Thyroid gland (tissue), 4 donors: ENCODE measurements around the gene DIP2B. TPM values are rescaled to one million over a fixed set of nuclear protein-coding genes. Genes with fewer than 3 reads are reported as not detected.

Experiments used
- DNase-seq, 2 donors: peaks; one replicate each; pipeline ENCODE4 v3.0.0-alpha.2; 2019
- H3K27ac ChIP-seq, 3 donors: fragments of 200-600 bp; sonication (generic); 1 replicate in 2 of 3; 2 replicates in 1 of 3; pipeline ENCODE4 v1.5.1; 2016 to 2019; ENCODE audit warnings: mild to moderate bottlenecking in 1 of 3, moderate library complexity in 1 of 3
- H3K27me3 ChIP-seq: fragments of 200-600 bp; sonication (generic); one replicate; pipeline ENCODE4 v1.5.1; 2019
- H3K36me3 ChIP-seq, 2 donors: fragments of 200-600 bp; sonication (generic); one replicate each; pipeline ENCODE4 v1.5.1; 2016 to 2019
- H3K4me1 ChIP-seq, 2 donors: fragments of 200-600 bp; sonication (generic); one replicate each; pipeline ENCODE4 v1.5.1; 2017 to 2019
- H3K4me3 ChIP-seq, 3 donors: fragments of 200-600 bp; sonication (generic); replicated peaks in 1 of 3; 1 replicate in 2 of 3; 2 replicates in 1 of 3; pipeline ENCODE4 v1.5.1; 2016; ENCODE audit warnings: mild to moderate bottlenecking in 1 of 3
- H3K9me3 ChIP-seq: fragments of 200-600 bp; sonication (generic); one replicate; pipeline ENCODE4 v1.5.1; 2017
- POLR2A ChIP-seq, 2 donors: fragments of 450-650 bp; IDR thresholded peaks; one replicate each; pipeline ENCODE4 v1.6.1; 2017; ENCODE audit warnings: antibody characterized with exemption in 2 of 2, mild to moderate bottlenecking in 2 of 2, moderate library complexity in 1 of 2
- WGBS, 2 donors: methylation state at CpG; one replicate each; pipeline ENCODE4 v1.1.5; 2017; 5-methylcytosine and 5-hydroxymethylcytosine counted together
- intact Hi-C: fragments of 100-400 bp; cut with DNase I; formaldehyde crosslinking; loops from one replicate; pipeline ENCODE4 v1.15.1; 2023
- total RNA-seq, 4 donors: library from RNA; depleted of rRNA; stranded (reverse); fragments of >200 nt; gene quantifications; one replicate each; pipeline ENCODE4 v1.2.3, GENCODE V29; 2016
- TF ChIP-seq, protein P1 (sequence below), 6 experiments: fragments of 200-600 bp in 3 of 6; fragments of 450-650 bp in 3 of 6; sonication (generic) in 3 of 6; IDR thresholded peaks; one replicate each; pipeline ENCODE4 v1.5.1; 2016 to 2019; ENCODE audit warnings: antibody characterized with exemption in 6 of 6, mild to moderate bottlenecking in 2 of 6, inconsistent platforms in 1 of 6, moderate library complexity in 1 of 6

Gene DIP2B
- total RNA-seq, 4 donors from 2014 or later: 27.7 to 45.7 (median 32.4) TPM

DNA sequence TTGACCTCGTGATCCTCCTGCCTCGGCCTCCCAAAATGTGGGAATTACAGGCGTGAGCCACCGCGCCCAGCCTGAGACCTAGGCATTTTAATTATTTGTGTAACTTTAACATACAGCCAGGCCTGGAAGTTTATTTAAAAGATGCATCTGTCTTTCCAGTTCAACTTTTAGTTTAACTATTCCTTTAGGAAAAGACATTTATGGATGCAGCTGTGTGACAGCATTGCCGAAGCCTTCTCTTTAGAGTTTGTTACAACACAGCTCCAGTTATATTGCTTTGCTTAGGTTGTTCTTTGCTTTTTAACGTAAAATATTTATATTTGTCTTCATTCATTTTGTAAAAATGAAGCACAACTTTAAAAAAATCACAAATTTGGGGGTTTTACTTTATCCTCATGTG lies 67.0 kb downstream of the DIP2B start:
- H3K4me3 ChIP-seq: no peak overlapping the region
- H3K9me3 ChIP-seq: no peaks in the 10 kb centered on the region
- TF ChIP-seq, protein P1, sequence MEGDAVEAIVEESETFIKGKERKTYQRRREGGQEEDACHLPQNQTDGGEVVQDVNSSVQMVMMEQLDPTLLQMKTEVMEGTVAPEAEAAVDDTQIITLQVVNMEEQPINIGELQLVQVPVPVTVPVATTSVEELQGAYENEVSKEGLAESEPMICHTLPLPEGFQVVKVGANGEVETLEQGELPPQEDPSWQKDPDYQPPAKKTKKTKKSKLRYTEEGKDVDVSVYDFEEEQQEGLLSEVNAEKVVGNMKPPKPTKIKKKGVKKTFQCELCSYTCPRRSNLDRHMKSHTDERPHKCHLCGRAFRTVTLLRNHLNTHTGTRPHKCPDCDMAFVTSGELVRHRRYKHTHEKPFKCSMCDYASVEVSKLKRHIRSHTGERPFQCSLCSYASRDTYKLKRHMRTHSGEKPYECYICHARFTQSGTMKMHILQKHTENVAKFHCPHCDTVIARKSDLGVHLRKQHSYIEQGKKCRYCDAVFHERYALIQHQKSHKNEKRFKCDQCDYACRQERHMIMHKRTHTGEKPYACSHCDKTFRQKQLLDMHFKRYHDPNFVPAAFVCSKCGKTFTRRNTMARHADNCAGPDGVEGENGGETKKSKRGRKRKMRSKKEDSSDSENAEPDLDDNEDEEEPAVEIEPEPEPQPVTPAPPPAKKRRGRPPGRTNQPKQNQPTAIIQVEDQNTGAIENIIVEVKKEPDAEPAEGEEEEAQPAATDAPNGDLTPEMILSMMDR (IDR thresholded peaks at IDR 0.05): no peak
- no peak for TF ChIP-seq POLR2A (IDR thresholded peaks at IDR 0.05)
- no peak for DNase-seq
- H3K36me3 ChIP-seq: no peaks in the 10 kb centered on the region
- no peaks in the 10 kb centered on the region for H3K27me3 ChIP-seq
- peaks cover 62 to 70% of the 10 kb centered on the region in 2 donors for H3K4me1 ChIP-seq
- intact Hi-C loops: no loop called here
- 89 to 92% methylated on average over 7 of the region's 7 CpGs for WGBS, 2 donors
- peak overlapping the region; percentile 8 to 53 (median 47) for H3K27ac ChIP-seq

DNA sequence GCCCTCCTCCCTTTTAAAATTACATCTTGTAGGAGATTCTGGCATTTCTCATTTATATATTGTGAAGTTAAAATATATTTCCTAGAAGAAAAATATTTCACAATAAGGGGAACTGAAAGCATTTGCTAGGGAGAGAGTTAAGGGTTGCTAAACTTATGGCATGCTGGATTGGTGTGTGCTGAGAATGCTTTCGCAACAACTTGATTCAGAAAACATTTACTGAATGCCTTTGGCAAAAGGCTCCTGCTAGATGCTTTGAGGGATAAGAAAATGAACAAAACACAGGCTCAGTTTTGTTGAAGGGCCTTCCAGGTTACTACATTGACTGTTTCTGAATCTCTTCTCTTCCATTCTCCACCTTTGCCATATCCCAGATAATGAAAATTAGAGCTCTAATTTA lies 67.5 kb downstream of the DIP2B start:
- intact Hi-C loops: no loop called here
- TF ChIP-seq, protein P1 (IDR thresholded peaks at IDR 0.05): no peak
- TF ChIP-seq POLR2A (IDR thresholded peaks at IDR 0.05): no peak
- DNase-seq: no peak
- peak overlapping the region; percentile 47 to 60 (median 53) for H3K27ac ChIP-seq
- peaks cover 62 to 70% of the 10 kb centered on the region in 2 donors for H3K4me1 ChIP-seq
- no peak overlapping the region for H3K4me3 ChIP-seq
- H3K36me3 ChIP-seq: no peaks in the 10 kb centered on the region
- H3K27me3 ChIP-seq: no peaks in the 10 kb centered on the region
- no peaks in the 10 kb centered on the region for H3K9me3 ChIP-seq
- WGBS, 2 donors: 28 to 33% methylated on average over 1 of the region's 1 CpG

- WGBS, 2 donors: 33 to 37% methylated on average over 3 of the region's 3 CpGs
- no peaks in the 10 kb centered on the region for H3K27me3 ChIP-seq
- H3K9me3 ChIP-seq: no peaks in the 10 kb centered on the region
- no peak overlapping the region for H3K4me3 ChIP-seq
- TF ChIP-seq, protein P1 (IDR thresholded peaks at IDR 0.05): no peak
- no peak for TF ChIP-seq POLR2A (IDR thresholded peaks at IDR 0.05)
- peak; percentile 50 to 51 for DNase-seq
- intact Hi-C loops: no loop called here
- no peaks in the 10 kb centered on the region for H3K36me3 ChIP-seq
- H3K4me1 ChIP-seq: peaks cover 62 to 67% of the 10 kb centered on the region in 2 donors
- peak overlapping the region; percentile 47 to 60 (median 53) for H3K27ac ChIP-seq
Measured at GRCh38 chr12:50572760-50573159, 68.0 kb downstream of the DIP2B start.

GRCh38 chr12:50573271-50573670 lies 68.5 kb downstream of the DIP2B start:
- Histone ChIP-seq H3K27ac (peak overlapping the region; percentile 47 to 60 (median 53)), H3K36me3 (no peaks in the 10 kb centered on the region), H3K9me3 (no peaks in the 10 kb centered on the region), H3K27me3 (no peaks in the 10 kb centered on the region), H3K4me3 (no peak overlapping the region), H3K4me1 (peaks cover 58 to 62% of the 10 kb centered on the region in 2 donors)
- TF ChIP-seq, protein P1 (IDR thresholded peaks at IDR 0.05): no peak
- TF ChIP-seq POLR2A (IDR thresholded peaks at IDR 0.05): no peak
- DNase-seq: no peak
- WGBS, 2 donors: 75 to 78% methylated on average over 2 of the region's 2 CpGs
- intact Hi-C loops: no loop called here

DNA sequence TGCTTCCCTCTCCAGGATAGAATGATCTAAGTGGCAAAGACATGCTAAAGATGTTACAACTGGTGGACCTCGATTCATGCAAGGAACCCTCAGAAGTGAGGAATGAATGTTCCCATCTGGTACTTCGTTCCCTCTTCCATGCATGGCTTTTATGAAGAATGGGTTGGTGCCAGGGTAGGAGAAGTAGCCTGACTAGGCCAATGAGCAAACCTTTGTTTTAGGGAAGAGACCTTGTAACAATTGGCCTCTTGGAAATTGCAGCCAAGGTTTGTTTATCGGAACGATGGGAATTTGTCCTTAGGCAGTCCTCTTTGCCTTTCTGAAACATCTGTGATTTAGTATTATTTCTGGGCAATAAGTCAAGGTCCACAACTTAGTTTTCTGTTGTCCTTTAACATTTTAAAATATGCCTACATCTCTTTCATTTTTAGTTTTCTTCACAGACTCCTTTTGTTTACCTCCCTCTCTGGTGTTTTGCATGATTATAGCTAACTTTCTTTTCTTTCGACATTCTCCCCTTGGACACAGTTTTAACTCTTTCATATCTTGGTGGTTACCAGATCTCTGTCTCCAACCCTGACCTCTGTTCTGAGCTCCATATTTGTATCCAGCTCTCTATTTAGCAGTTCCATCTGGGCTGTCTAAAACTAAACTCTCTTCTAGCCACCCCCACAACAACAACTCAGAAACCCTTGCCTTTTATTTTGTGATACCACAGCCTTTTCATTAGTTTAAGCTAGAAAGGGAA lies 70.0 kb downstream of the DIP2B start:
- Histone ChIP-seq H3K4me1 (peaks cover 49 to 55% of the 10 kb centered on the region in 2 donors), H3K4me3 (no peak overlapping the region), H3K9me3 (no peaks in the 10 kb centered on the region), H3K27ac (peak overlapping the region in 2 of 3 donors; percentile 22 to 64), H3K27me3 (no peaks in the 10 kb centered on the region), H3K36me3 (no peaks in the 10 kb centered on the region)
- no peak for DNase-seq
- no peak for TF ChIP-seq POLR2A (IDR thresholded peaks at IDR 0.05)
- TF ChIP-seq, protein P1 (IDR thresholded peaks at IDR 0.05): no peak
- 52 to 59% methylated on average over 5 of the region's 5 CpGs for WGBS, 2 donors
- intact Hi-C loops: no loop called here
